Astrocyte (in vitro differentiated cells and primary cell): ENCODE data around the gene TACR3.
"Not testable (repeated sequence)": the region's sequence is repeated elsewhere in the genome, so short reads cannot be mapped to it uniquely, and the experiment has no call there.

Experiments
- CTCF ChIP-seq: IDR thresholded peaks from 2 replicates; pipeline ENCODE4 v1.5.1; 2011; ENCODE audit warnings: low read depth, mild to moderate bottlenecking, inconsistent platforms, low read length, moderate library complexity; ENCODE audit not compliant: insufficient read depth
- EZH2 ChIP-seq: IDR thresholded peaks from 2 replicates; pipeline ENCODE4 v1.6.1; 2012; ENCODE audit warnings: mild to moderate bottlenecking, low read length, inconsistent platforms; ENCODE audit not compliant: insufficient read depth

DNA sequence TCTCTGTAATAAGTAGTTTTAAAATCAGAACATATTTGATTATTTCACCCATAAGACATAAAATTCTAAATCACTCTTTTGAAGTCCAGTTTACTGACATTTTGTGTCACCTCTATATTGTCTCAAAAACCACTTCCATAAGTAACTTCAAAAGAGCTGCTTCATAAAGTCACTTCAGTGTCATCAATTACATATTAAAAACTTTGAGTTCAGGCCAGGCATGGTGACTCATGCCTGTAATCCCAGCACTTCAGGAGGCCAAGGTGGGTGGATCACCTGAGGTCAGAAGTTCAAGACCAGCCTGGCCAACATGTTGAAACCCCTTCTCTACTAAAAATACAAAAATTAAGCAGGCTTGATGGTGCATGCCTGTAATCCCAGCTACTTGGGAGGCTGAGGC, 53.0 kb downstream of the TACR3 start:
- not testable (repeated sequence) for TF ChIP-seq CTCF, EZH2
